ENCODE results near the gene TNFAIP1.

Gene TNFAIP1

DNA sequence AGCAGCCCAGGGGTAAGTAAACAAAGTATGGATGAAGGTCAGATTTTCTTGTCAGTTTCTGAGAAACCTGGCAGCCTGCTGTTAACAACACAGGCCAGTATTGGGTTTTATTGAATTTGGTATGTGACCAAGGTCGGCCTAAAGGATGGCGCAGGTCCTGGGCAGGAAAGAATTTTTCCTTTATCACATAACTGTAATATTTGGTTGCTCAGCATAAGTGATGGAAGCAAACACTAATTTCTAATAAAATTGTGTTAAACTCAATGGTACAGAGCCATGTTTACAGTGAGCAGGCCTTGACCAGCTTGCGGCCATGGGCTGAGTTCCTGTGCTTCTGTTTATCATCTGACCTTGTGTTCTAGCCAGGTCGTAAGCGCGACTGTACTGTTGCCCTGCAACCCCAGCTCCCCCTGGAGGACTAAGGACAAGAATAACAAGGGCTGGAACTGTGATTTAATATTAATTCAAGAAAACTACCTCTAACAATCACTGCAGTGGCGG lies 11.2 kb downstream of the TNFAIP1 start:
- no peak for DNase-seq

DNA sequence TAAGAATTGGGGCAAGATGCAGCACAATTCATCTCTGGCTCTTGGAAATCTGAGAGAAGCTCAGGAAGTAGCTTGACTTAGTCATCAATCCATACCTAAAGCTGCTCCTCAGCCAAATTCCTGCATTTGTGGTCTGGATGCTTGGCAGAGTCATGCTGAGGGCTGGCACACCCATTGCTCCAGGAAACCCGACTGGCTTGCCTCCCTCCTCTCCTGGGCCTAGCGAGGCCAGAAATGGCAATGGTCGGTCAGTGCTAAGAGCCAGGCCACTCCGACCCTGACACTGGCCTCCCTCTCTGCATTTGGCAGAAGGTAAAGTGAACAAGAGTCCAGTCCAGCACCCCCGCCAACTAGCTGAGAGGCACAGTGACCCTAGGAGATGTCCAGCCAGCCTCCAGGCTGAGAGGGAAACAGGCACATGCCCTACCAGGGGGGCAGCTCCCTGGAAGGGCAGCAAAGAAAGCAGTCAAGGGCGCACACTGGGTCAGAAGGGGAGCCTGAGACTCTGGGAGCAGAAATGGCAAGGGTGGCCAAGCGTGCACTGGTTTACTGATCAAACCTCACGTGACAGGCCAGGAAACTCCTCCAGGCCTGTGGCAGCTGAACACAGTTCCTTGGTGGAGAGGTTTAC lies 11.8 kb downstream of the TNFAIP1 start:
- DNase-seq, result no peak

DNA sequence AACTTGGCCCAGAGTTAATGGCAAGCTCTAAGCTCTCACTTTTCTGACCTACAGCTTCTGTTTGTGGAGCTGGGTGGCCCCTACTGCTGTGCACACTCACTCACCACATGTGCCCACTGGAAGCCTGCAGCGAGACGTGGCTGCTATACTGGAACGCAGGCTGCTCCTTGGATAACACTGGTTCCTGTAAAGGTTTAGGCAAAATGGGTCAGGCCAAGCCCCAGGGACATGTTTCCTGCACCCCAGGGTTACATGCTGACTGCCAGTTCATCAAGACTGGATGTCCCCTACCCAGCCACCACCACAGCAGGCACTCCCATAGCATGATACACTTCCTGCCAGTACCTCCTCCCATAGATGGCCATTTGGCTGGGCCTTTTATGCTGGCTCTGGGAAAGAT lies 13.4 kb downstream of the TNFAIP1 start:
- DNase-seq, result no peak

DNA sequence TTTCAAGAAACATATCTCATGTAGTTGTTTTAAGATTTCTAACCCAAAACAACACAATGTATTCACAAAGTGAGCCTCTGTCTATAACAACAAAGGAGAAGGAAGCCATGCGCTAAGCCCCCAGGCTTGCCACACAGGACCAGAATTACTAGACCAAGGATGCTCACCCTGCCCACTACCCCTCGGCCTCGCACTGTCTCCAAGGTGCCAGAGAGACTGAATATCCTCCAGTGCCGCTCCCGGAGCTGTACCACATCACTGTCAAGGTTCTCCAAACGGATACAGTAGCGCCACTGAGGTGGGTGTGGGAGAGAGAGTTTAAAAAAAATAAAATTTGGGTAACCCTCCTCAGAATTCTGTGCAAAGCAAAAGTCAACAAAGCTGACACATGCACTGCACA lies 14.7 kb downstream of the TNFAIP1 start:
- no peak for DNase-seq

DNA sequence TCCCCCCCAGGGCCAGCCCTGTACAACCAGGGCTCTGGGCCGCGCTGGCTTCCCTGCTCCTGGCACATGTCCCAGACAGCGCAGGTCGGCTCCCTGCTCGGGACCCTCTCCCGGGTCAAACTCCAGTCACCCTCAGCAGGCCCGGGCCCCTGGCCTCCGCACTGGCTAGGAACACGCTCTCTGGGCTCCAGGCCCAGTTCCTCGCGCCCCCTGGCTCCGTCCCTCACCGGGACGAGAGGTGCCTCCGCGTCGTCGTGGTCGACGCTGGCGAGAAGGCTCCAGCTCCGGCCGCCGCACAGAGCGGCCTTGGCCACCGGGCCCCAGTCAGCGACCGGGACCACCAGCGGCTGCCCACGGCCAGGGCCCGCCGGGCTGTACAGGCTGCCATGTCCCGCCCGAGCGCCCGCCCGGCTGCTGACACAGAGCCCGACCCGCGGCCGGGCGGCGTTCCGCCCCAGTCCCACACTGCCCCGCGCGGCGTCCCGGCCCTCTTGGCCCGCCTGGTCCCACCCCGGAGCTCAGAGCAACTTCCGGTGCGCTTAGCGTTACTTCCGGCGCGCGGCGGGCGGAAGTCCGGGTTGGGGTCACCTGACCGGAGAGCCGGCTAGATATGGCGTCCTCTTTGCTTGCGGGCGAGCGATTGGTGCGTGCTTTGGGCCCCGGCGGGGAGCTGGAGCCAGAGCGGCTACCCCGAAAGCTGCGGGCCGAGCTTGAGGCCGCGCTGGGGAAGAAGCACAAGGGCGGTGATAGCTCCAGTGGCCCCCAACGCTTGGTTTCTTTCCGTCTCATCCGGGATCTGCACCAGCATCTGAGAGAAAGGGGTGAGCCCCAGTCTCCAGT lies 21.7 kb downstream of the TNFAIP1 start, which contains the start of gene POLDIP2:
POLDIP2 (minus strand) TSS at position 467 of the 840 bp plus-strand sequence; CDS start at position 388, 79 bp downstream.
- peak; percentile 90 for DNase-seq

DNA sequence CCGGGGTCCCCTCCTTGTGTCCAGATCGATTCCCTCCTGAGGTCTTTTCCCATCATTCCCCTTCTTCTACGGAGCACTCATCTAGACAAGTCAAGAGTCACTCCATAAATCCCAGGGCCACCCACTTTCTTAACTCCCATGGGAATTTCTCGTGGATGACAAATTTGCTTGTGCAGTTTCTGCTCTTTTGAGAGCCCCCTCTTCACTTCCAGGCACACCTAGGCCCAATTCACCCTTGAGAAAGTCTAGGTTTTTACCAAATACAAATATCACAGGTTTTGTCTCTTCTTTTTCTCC lies 22.3 kb downstream of the TNFAIP1 start:
- DNase-seq, result no peak

DNA sequence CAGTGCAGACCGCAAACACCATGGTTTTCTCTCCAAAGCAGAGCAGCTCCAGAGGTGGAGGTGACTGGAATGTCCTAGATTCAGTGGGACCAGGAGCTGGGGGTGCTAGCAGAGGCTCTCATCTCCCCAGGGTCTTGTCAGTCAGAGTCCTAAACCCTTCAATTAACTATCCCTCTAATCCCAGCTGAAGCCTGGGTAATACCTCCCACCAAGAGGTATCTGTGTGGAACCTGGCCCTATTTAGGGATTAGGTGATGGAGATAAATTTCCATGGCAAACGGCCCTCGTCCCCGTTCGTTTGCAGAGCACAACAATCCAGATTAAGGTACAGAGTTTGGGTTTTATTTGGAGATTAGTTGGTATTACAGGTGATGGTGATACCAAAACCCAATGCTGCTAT lies 27.6 kb downstream of the TNFAIP1 start:
- DNase-seq, result no peak

DNA sequence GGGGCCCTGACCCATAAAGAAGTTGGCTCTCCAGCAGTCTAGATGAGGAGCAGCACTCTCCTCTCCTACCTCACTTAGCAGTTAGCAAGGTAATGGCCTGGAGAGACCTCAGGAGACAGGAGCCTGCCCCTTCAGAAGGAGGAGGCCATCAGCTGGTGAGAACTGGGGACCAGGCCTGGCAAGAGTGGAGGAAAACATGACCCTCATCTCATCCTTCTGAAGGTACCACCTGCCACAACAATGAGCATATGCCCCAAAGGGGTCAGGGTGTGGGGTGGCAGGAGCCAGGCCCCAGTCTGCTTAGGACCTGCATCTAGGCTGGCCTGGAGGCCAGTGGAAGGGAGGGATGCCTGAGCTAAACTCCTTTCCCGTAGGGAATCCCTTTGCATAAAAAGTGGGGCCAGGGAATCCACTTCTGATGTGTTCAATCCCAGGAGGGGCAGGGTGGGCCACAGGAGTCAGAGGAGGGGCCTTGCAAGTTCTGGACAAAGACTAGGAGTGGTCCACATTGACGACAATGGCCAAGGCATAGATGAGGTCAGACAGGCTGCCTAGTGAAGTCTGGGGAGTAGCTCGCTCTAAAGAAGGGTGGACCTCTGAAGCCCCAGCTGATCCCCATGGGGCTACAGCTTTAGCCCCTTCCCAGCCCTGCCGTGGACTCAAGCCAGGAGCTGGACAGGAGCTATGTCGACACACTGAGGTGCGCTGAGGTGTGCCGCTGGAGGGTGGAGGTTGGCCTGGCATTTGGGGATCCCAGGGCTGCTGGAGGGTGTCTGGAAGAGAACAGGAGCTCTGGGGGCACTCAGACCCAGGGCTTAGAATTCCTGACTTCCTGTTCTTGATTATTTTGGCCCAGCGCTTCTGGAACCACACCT lies 28.5 kb downstream of the TNFAIP1 start:
- no peak for DNase-seq

DNA sequence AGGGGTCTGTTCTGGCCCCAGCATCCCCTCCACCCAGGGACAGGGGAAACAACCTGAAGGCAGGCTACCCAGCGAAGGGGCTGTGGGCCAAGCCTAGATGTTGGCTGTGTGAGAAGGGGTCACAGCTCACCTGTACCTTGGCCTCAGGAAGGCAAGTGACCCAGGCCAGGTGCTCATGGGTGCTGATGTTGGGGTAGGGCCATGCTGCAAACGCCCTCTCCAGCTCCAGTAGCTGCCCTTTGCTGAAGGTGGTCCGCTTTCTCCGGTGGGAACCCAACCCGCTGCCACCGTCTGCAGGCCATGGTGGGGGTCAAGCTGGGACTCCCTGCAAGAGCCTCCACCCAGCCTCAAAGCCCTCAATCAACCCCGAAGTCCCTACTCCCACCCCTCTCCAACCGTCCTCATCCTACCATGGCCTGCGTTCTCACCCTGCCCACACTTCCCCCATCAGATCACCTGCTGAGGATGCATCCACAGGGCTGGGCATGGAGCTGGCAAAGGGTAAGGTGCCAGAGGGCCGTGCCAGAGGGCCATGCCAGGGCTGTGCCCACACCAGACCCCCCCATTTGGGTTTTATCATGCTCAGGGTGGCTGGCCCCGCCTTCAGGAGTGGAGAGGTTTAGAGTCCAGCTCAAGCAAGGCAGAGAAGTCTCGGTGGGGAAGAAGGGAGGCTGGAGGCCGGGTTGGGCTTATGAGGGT lies 29.3 kb downstream of the TNFAIP1 start, which contains the start of gene SEBOX:
SEBOX (minus strand) TSS at position 535 of the 699 bp plus-strand sequence; CDS start at position 487, 48 bp downstream.
- no peak for DNase-seq

DNA sequence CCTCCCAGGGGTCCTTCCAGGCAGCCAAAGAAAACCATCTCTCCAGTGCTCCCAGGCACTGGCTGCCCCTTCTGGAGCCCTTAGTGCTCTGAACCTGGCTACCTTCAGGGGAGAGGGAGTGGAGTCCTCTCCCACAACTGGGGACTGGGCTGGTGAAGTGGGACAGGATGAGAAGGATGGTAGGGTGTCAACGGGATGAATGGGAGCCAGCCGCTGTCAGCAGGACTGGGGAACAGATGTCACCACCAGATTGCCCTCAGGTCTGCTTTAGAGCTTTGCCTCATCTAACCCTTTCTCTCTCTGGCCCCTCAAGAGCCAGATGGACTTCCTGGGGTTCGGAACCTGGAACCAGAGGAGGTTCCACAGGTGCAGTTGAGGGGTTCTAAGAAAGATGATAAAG lies 29.9 kb downstream of the TNFAIP1 start:
- DNase-seq, result no peak

DNA sequence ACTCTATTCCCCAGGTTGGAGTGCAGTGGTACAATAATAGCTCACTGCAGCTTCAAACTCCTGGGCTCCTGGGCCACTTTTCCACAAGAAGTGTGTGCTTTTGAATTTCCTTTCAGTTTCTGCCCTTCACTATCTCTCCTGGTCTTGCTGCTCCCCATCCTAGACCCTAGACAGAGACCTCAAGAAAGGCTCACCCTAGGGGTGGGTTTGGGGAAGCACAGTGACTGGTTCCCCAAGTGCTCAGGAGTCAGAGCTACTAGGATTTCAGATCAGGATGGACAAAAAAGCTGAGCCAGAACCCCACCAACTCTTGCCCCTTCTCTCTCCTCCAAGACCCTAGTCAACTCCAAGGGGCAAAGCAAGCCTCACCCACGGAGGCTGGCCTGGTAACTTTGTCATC lies 31.0 kb downstream of the TNFAIP1 start:
- no peak for DNase-seq

DNA sequence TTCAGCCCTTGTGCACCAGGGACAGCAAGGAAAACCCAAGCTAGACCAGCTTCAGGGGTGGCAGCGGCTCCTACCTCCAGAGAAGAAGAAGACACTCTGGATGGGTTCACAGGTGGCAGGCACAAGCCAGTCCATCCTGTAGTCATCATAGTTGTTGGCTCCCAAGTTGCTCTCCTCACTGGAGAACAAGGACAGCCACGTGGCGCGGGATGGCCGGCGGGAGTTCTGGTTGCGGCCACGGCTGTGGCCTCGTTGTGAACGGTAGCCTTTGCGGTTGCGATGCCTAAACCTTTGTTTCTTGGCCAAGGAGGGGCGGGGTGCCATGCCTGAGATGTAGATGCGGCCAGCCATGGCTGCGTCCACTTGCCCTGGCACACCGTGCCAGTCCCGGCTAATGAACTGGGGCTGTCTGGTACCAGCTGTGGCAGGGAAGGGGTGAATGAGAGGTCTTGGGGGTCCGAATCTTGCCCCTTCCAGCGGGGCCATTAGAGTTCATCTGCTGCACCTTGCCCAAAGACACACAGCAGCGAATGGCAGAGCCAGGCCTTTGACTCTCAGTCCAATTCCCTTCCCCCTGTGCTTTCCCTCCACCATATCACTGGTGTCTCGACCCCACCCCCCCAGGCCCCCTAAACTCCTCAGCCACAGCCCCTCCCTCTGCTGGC lies 32.2 kb downstream of the TNFAIP1 start:
- DNase-seq, result no peak

DNA sequence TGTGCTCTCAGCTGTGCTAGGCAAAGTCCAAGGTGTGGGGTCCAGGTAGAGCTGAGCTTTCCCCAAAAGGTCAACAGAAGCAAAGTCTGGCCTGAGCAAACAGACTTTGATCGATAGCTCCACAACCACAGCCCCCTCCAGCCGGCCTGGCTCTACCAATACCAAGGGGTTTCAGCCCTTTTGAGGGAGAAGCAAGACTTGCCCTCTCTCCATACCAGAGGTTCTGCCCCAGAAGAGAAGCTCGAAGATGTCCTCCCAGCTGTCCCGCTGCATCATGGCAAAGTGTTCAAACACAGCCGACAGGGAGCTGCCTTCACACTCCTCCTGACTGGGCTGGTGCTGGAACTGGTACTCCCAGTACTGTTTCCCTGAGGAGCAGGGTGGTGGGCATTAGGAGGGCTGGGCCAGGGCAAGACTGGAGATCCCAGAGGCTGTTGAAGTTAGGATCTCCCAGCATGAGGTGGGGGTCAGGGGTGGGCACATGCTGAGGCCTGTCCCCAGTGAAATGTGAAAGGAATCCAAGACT lies 32.8 kb downstream of the TNFAIP1 start:
- no peak for DNase-seq

DNA sequence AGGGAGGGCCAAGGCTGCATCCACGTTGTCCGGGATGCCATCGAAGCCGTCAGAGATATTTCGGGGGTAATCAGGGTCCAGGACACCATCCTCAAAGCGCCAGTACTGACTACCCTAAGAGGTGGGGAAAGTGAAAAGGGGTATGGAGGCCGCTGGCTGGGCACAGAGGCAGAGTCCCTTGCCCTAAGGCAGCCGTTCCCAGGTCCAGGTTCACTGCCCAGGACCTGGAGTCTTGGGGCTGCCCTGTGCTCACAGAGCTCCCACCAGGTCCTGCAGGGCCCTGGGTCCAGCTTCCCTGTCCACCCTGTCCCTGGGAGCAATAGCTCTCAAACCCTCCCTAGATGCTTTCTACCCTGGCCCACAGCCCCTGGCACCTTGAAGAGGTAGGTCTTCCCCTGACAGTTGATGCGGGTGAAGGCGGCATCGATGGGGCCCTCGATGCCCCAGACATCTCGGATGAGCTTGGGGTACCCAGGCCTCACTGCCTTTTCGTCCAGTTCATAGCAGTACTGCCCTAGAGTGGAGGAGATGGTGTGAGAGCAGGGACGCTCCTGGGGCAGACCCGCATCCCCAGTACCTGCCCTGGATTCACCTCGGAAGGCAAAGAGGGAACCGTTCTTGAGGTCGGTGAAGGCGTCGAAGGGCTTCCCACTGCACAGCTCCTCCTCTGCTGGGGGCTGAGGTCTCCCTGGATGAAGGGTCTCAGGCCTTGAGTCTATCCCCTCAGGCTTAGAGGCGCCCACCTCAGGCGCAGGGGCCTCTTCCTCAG lies 33.5 kb downstream of the TNFAIP1 start:
- DNase-seq, result no peak

DNA sequence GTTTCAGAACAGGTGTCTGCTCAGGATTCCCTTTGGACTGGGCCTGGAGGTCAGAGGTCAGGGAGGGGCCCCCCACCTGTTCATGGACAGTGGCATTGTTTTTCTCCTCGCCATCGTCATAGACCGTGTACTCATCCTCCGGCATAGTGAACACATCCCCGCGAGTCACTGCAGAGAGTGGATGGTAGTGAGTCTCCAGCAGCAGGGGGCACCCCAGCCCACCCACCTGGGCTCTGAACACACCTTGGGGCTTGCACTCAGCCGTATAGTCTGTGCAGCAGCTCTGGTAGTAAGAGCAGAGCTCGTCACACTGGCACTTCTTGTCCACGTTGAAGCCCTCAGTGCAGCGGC lies 34.1 kb downstream of the TNFAIP1 start:
- DNase-seq, result no peak

DNA sequence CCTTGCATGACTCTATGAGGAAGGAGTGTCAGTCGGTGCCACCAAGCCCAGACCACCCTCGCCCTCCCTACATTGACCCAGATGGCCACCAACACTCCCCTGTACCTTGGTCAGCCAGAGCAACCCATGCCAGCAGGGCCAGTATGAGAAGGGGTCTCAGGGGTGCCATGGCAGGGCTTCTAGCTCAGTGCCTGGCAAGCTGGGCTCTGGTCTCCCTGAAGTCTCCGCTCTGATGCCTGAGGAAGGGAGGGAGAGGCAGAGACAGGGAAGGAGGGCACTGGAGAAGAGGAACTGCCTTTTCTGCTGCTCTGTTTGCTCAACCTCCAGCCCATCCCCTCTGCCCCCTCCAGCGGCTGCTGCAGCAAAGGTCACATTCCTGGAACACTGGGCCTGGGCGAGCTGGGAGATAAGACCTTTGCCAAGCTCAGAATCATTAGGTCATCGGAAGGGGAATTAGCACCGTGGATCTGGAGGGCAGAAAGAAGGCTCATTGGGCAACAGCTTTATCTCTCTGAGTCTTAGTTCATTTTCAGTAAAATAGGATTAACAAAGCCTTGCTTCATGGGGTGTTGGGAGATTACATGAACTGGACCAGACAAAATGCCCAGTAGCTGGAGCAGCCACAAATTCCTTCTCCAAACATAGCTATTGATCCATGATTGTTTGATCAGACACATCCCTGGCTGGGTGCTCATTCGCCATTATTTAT lies 34.6 kb downstream of the TNFAIP1 start, which contains the start of gene VTN:
VTN (minus strand) TSS at position 273 of the 709 bp plus-strand sequence; CDS start at position 169, 104 bp downstream.
- DNase-seq, result no peak

DNA sequence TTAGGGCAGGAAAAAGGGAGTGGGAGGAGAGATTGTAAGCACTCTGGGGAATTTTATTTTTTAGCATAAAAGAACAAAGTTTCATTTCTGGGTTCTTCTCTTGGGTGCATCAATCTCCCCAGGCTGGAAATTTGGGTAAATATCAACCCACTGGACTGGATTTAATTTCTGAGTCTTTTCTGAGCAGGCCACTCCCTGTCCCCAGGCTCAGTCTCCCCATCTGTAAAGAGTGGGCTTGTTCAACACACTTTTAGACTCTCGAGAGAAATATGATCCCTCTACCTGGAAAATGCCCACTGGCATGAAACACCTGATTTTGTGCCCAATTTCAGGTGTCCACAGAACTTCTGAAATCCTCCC lies 35.2 kb downstream of the TNFAIP1 start:
- DNase-seq, result no peak

DNA sequence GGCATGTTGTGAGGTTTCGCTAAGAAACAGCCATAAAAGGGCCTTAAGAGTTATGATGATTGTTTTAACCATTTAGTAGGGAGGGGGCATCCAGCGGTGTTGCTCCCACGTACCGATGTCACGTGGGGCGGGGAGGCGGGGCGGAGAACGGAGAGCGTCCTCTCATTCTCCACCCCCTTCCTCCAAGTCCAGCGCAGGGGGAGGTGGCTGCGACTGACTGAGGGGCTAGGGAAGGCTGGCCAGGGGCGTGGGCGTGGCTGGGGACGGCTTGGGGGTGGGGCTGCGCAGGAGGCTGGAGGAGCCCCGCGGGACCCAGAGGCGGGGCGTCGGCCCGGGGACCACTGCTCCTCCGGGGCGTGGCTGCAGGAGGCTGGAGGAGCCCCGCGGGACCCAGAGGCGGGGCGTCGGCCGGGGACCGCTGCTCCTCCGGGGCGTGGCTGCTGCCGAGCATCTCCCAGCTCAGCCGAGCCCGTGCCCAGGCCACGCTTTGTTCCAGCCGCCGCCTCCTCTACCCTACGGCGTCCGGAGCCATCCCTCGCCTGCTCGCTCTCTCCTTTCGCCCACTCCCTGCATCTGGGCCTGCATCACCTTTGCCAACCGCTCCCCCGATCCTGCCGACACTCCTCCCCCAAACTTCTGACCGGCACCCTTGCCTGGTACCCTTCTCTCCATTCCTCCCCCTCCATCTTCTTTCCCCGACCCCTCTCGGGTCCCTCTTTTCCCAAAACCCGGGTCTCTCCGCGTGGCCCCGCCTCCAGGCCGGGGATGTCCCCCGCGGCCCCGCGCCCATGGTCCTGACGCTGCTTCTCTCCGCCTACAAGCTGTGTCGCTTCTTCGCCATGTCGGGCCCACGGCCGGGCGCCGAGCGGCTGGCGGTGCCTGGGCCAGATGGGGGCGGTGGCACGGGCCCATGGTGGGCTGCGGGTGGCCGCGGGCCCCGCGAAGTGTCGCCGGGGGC lies 36.0 kb downstream of the TNFAIP1 start, which contains the start of gene SARM1:
SARM1 (plus strand) TSS at position 450 of the 958 bp plus-strand sequence; CDS start at position 789, 339 bp downstream.
- DNase-seq, result peak; percentile 85

Data from NCI-H1092 treated with DMSO at 0.1 percent for 48 hours (cell line).